Tibial artery (tissue), 4 donors: ENCODE measurements around the gene KLHL2.

Experiments
- DNase-seq, 2 donors: peaks; one replicate each; pipeline ENCODE4 v3.0.0-alpha.2; 2019
- H3K27ac ChIP-seq, 2 donors: fragments of 200-600 bp; sonication (generic) in 1 of 2; 1 replicate in 1 of 2; 2 replicates in 1 of 2; pipeline ENCODE4 v1.5.1; 2018 to 2019; ENCODE audit warnings: mild to moderate bottlenecking in 1 of 2
- H3K27me3 ChIP-seq, 2 donors: fragments of 200-600 bp; sonication (generic) in 1 of 2; one replicate each; pipeline versions ENCODE4 v1.5.1 to v1.6.0; 2016 to 2019
- H3K36me3 ChIP-seq, 3 donors: fragments of 200-600 bp; sonication (generic) in 2 of 3; one replicate each; pipeline ENCODE4 v1.5.1; 2016 to 2019; ENCODE audit warnings: mild to moderate bottlenecking in 2 of 3
- H3K4me1 ChIP-seq, 4 donors: fragments of 200-600 bp; sonication (generic) in 2 of 4; 1 replicate in 3 of 4; 2 replicates in 1 of 4; pipeline ENCODE4 v1.5.1; 2016 to 2019
- H3K4me3 ChIP-seq, 2 donors: fragments of 200-600 bp; sonication (generic) in 1 of 2; 1 replicate in 1 of 2; 2 replicates in 1 of 2; pipeline ENCODE4 v1.5.1; 2018 to 2019; ENCODE audit warnings: mild to moderate bottlenecking in 2 of 2
- H3K9me3 ChIP-seq, 3 donors: fragments of 200-600 bp; sonication (generic) in 1 of 3; one replicate each; pipeline ENCODE4 v1.5.1; 2016 to 2019
- CTCF ChIP-seq, 2 experiments: fragments of 200-600 bp in 1 of 2; fragments of 450-650 bp in 1 of 2; IDR thresholded peaks; one replicate each; pipeline ENCODE4 v1.5.1; 2017 to 2019; ENCODE audit warnings: antibody characterized with exemption in 2 of 2, mild to moderate bottlenecking in 1 of 2, moderate library complexity in 1 of 2
- intact Hi-C: fragments of 100-400 bp; cut with DNase I; formaldehyde crosslinking; loops from one replicate; pipeline ENCODE4 v1.15.0; 2023; ENCODE audit warnings: low total_unique reads

KLHL2 gene

DNA sequence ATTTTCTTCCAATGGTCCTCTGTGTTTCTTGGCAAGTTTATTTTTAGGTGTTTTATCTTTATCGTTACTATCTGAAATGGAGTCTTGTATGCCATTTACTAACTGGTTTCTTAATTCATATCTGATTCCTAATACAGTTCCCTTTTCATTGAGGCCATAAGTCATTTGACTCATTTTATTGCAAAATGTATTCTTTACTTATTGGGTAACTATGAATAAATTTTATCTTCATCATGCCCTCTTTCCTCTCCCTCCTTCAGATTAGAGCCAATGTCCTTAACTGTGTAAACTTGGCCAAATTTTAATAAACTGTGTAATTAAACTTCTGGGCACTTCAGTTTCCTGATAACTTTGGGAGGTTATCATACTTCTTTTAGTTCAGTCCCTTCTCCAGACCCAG, 100.8 kb downstream of the KLHL2 start:
- H3K36me3 ChIP-seq = peaks cover 7 to 21% (median 10%) of the 10 kb centered on the region in 3 donors
- no peak for DNase-seq
- H3K4me1 ChIP-seq = no peaks in the 10 kb centered on the region
- no peaks in the 10 kb centered on the region for H3K27me3 ChIP-seq
- TF ChIP-seq CTCF (IDR thresholded peaks at IDR 0.05) = no peak
- H3K4me3 ChIP-seq = no peak overlapping the region
- no peaks in the 10 kb centered on the region for H3K9me3 ChIP-seq
- H3K27ac ChIP-seq = no peak overlapping the region
- intact Hi-C loops = no loop called here

DNA sequence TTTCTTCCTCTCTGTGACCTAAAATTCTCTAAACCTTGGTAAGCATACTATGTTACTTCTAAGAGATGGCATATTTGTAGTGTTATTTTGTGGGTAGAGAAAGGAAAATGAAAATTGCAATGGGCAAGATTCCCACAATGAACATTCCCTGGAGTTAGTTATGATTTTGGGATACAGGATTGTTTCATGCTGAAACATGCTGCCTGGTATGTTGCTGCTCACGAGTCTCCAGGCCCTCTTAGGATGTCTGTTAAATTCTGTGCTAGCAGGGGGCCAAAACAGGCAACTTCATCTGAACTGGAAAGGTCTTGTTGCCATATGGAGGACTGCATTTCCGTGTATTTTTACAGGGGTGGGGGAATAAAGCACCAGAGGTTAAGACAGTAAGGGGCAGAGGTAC, 101.2 kb downstream of the KLHL2 start:
- H3K27ac ChIP-seq = no peak overlapping the region
- TF ChIP-seq CTCF (IDR thresholded peaks at IDR 0.05) = no peak
- H3K9me3 ChIP-seq = no peaks in the 10 kb centered on the region
- intact Hi-C loops = no loop called here
- no peaks in the 10 kb centered on the region for H3K4me1 ChIP-seq
- H3K4me3 ChIP-seq = no peak overlapping the region
- no peaks in the 10 kb centered on the region for H3K27me3 ChIP-seq
- peaks cover 7 to 21% (median 10%) of the 10 kb centered on the region in 3 donors for H3K36me3 ChIP-seq
- DNase-seq = no peak

GRCh38 chr4:165309456-165309855, 102.1 kb downstream of the KLHL2 start:
- Histone ChIP-seq H3K27me3 (no peaks in the 10 kb centered on the region), H3K4me1 (no peaks in the 10 kb centered on the region), H3K36me3 (peaks cover 10 to 21% (median 11%) of the 10 kb centered on the region in 3 donors), H3K27ac (no peak overlapping the region), H3K4me3 (no peak overlapping the region), H3K9me3 (no peaks in the 10 kb centered on the region)
- no peak for TF ChIP-seq CTCF (IDR thresholded peaks at IDR 0.05)
- intact Hi-C loops = no loop called here
- DNase-seq = no peak

- intact Hi-C loops = no loop called here
- DNase-seq = no peak
- Histone ChIP-seq H3K4me3 (no peak overlapping the region), H3K9me3 (no peaks in the 10 kb centered on the region), H3K36me3 (peaks cover 10 to 21% (median 11%) of the 10 kb centered on the region in 3 donors), H3K4me1 (no peaks in the 10 kb centered on the region), H3K27ac (no peak overlapping the region), H3K27me3 (no peaks in the 10 kb centered on the region)
- no peak for TF ChIP-seq CTCF (IDR thresholded peaks at IDR 0.05)
Observed at GRCh38 chr4:165312506-165312905, 105.1 kb downstream of the KLHL2 start.

DNA sequence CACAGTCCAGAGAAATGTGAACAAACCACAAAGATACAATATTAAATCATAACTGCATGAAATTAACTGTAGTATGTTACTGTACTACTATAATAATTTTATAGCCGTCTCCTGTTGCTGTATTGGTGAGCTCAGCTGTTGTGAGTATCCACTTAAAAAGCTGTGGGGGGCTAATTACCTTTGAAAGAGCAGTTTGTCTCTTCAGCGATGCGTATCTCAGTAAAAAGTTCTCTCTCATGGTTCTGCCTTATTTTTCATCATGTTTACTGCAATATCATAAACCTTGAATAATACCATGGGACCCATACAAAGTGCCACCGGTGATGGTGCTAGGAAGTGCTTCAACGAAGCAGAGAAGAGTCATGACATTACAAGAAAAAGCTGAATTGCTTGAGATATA, 111.7 kb downstream of the KLHL2 start:
- no peaks in the 10 kb centered on the region for H3K9me3 ChIP-seq
- intact Hi-C loops = no loop called here
- H3K27ac ChIP-seq = no peak overlapping the region
- peaks cover 0 to 2% (median 0%) of the 10 kb centered on the region in 3 donors for H3K36me3 ChIP-seq
- no peak overlapping the region for H3K4me3 ChIP-seq
- no peaks in the 10 kb centered on the region for H3K27me3 ChIP-seq
- H3K4me1 ChIP-seq = no peaks in the 10 kb centered on the region
- DNase-seq = no peak
- TF ChIP-seq CTCF (IDR thresholded peaks at IDR 0.05) = no peak

- no peaks in the 10 kb centered on the region for H3K4me1 ChIP-seq
- H3K27me3 ChIP-seq = no peaks in the 10 kb centered on the region
- H3K9me3 ChIP-seq = no peaks in the 10 kb centered on the region
- no peak for DNase-seq
- no peaks in the 10 kb centered on the region for H3K36me3 ChIP-seq
- no peak overlapping the region for H3K4me3 ChIP-seq
- TF ChIP-seq CTCF (IDR thresholded peaks at IDR 0.05) = no peak
- intact Hi-C loops = no loop called here
- no peak overlapping the region for H3K27ac ChIP-seq
Observed at GRCh38 chr4:165319509-165319908, 112.1 kb downstream of the KLHL2 start.
